GM18951 (cell line): ENCODE measurements around the gene BATF.

Experiments
- POLR2A ChIP-seq: IDR thresholded peaks from 4 replicates; pipeline ENCODE4 v1.6.1; 2011; ENCODE audit warnings: mild to moderate bottlenecking; ENCODE audit not compliant: insufficient read length, insufficient read depth; ENCODE audit errors: extremely low read depth
- in situ Hi-C: fragments of 300-500 bp; cut with MboI; formaldehyde crosslinking; loops from one replicate; pipeline ENCODE4 v1.12.0; 2022; ENCODE audit warnings: low sequenced_read_pairs, mixed read lengths, inconsistent platforms; ENCODE audit not compliant: unreplicated experiment

Gene BATF

GRCh38 chr14:75549169-75549568, 26.9 kb downstream of the BATF start:
- no peak for TF ChIP-seq POLR2A
- in situ Hi-C loops = no loop called here

GRCh38 chr14:75551021-75551420, 28.8 kb downstream of the BATF start:
- TF ChIP-seq POLR2A = no peak
- in situ Hi-C loops = no loop called here

- in situ Hi-C loops = no loop called here
- TF ChIP-seq POLR2A = no peak
Measured at GRCh38 chr14:75553157-75553556, 30.9 kb downstream of the BATF start.

GRCh38 chr14:75553761-75554364, 31.6 kb downstream of the BATF start:
- no peak for TF ChIP-seq POLR2A
- in situ Hi-C loops = no loop called here

DNA sequence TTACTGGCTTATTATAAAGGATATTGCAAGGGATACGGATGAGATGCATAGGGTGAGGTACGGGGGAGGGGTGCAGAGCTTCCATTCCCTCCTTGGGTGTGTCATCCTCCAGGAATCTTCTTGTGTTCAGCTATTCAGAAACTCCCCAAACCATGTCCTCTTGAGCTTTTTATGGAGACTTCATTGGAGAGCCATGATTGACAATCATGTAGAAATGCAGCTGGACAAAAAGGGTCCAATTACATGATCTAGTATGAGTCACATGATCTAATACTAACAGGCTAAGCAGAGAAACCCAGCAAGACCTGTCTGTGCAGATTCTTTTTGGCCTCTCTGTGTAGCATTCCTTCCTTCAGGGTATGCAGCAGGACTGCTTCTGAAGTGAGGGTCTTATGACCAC, 32.2 kb downstream of the BATF start:
- in situ Hi-C loops = no loop called here
- no peak for TF ChIP-seq POLR2A

- no peak for TF ChIP-seq POLR2A
- in situ Hi-C loops = loop anchor here (5.0 kb wide), 1 partner anchor 36 kb away; the partner anchor contains the start of gene BATF
Measured at GRCh38 chr14:75558440-75558839, 36.2 kb downstream of the BATF start.

DNA sequence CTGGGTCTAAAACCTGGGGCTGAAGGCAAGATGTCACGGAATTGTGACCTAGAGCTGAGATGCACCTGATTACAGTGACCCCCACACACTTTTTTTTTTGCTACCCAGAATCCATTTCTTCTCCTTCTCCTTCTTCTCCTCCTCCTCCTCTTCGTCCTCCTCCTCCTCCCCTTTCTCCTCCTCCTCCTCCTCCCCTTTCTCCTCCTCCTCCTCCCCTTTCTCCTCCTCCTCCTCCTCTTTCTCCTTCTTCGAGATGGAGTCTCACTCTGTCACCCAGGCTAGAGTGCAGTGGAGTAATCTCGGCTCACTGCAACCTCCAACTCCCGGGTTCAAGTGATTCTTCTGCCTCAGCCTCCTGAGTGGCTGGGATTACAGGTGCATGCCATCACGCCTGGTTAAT, 36.8 kb downstream of the BATF start:
- no peak for TF ChIP-seq POLR2A
- in situ Hi-C loops = loop anchor here (5.0 kb wide), 1 partner anchor 37 kb away; the partner anchor contains the start of gene BATF

DNA sequence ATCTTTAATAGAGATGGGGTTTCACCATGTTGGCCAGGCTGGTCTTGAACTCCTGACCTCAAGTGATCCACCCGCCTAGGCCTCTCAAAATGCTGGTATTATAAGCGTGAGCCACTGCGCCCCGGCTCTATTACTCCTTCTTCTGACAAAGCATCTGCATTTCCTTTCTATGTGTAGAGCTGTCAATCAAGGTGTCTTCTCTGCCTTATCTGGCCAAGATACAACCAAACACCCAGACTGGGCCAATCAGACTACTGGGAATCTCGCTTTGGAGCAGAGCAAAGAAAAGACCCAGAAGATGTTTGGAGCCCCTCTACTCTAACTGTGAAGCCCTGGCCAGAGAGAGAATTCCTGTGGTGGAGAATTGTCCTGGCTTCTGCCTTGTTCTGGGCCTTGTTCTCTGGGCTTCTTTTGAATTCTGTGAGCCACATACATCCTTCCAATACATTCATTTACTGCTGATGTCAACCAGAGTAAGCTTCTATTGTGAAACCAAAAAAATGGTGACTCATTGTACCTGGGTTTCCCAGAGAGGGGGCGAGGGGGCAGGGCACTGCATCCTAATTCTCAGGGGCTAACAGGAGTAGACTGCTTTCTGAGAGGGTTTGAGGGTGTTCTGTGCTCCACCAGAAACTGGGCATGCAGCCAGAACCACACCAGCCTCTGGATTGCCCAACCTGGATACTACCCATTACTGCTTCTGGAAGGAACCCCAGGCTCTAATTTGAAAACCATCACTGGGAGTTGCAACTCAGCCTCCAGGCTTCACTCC, 37.4 kb downstream of the BATF start:
- TF ChIP-seq POLR2A = no peak
- in situ Hi-C loops = loop anchor here (5.0 kb wide), 2 partner anchors 37 to 252 kb away; partner anchors contain the start of gene BATF

DNA sequence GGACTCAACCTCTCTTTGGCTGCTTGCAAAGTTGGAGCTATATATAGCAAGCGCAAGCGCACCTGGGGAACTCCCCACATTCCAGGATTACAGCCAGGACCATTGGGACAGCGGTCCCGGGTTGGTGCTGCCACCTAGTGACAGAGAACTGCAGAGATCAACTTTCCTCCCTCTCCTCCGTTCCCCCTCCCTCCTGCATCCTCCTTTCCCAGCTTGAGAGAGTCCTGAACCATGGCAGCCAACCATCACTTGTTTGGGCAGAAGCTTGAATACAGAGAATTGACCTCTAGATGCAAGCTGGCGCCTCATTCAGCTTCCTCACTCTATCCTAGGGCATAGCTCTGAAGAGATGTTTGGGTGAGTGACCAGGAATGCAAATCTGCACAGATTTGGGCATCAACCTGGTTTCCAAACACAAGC, 38.8 kb downstream of the BATF start:
- in situ Hi-C loops = loop anchor here (5.0 kb wide), 1 partner anchor 254 kb away; no protein-coding TSS in a partner anchor
- TF ChIP-seq POLR2A = no peak

DNA sequence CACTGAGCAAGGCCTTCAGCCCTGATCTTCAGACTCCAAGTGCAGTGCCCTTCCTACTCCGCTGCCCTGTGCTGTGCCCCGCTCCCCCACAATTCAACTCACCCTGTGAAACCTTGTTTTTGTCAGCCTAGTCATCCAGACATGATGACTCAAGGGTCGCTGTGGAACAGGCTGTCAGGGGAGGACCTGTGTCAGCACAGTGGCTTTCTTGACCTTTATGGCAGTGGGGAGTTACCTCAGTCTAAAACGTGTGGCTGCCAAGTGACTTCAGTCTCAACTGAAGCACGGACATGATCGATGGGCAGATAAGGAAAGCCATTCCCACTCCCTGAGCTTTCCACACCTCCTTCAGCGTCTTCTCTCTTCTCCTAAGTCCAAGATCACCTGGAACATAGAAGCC, 39.8 kb downstream of the BATF start:
- in situ Hi-C loops = loop anchor here (5.0 kb wide), 1 partner anchor 255 kb away; no protein-coding TSS in a partner anchor
- no peak for TF ChIP-seq POLR2A

DNA sequence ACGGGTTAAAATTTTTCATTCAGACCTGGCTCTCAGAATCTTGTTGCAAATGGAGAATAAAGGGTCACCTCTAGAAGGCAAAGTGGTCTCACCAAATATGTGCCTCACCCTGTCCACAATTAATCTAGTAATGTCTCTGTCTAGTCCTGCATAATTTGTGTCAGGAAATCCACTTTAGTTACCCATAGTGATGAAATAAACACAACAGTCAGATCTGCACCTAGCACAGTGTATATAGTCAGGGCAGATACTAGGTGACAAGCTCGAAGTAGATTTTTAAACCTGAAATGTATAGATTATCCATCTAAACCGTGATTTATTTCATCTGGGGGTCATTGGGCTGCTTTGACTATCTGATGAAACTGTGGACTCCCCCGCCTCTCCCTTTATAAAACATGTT, 40.2 kb downstream of the BATF start:
- in situ Hi-C loops = loop anchor here (5.0 kb wide), 1 partner anchor 255 kb away; no protein-coding TSS in a partner anchor
- TF ChIP-seq POLR2A = no peak

DNA sequence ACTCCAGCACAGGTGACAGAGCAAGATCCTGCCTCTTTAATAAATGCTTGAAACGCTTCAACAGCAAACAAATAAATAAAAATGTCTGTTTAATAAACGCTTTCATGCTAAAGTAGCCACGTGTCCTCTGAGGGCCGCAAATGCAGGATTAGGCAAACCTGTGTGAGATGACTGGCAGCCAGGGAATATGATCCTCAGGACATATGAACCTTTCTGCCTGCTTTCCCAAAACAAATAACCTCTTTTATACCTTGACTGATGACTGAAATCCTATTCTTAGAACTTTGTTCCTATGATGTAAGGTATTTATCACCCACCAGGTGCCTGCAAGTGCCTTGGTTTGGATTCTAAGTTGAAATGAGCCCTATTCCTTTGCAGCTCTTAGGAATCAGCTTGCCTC, 41.7 kb downstream of the BATF start:
- in situ Hi-C loops = loop anchor here (5.0 kb wide), 1 partner anchor 257 kb away; no protein-coding TSS in a partner anchor
- no peak for TF ChIP-seq POLR2A

DNA sequence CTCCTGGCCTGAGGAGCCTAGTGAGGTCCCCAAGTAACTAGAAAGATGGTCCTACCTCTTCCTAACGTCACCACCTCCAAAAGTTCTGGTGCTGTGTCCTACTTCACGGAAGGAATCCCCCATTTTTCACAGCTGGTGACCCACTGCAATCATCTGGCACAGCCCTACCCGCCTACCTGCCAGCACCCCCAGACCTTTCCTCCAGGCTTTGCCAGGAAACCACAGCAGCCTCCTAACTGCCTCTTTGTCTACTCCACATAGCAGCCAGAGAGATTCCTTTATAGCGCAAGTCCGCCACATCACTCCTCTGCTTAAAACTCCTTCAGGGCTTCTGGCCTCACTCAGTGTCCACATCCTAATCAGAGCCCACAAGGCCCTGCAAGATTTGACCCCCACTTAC, 42.8 kb downstream of the BATF start:
- TF ChIP-seq POLR2A = no peak
- in situ Hi-C loops = no loop called here

DNA sequence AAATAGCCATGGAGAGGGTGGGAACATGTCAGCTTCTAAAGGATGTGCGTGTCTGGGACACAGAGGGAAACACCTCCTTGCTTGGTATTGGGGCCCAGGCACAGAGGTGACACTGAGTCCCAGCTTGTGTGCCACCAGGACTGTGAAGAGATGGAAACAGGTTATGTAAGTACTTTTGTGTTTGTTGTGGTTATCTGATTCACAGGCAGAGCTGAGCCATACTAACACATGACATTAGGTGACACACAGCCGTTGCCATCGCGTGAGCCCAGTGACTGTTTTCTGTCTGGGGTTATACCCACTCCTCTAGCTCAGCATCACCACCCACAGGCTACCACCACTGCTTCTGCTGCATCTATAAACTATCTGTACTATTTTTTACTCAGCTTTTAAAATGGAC, 44.1 kb downstream of the BATF start:
- in situ Hi-C loops = no loop called here
- TF ChIP-seq POLR2A = no peak
